Cardiac fibroblast (primary cell): ENCODE measurements around the gene BAZ2B.
"Not testable (repeated sequence)": the region's sequence is repeated elsewhere in the genome, so short reads cannot be mapped to it uniquely, and the experiment has no call there.

Experiments
- DNase-seq, 2 donors: peaks; one replicate each; pipeline versions ENCODE4 v3.0.0 to v3.0.0-alpha.2; 2010; ENCODE audit warnings: low read depth in 2 of 2
- H3K4me3 ChIP-seq, 2 donors: replicated peaks in 1 of 2; 1 replicate in 1 of 2; 2 replicates in 1 of 2; pipeline ENCODE4 v1.5.1; 2011; ENCODE audit warnings: low read depth in 2 of 2, low read length in 2 of 2, mild to moderate bottlenecking in 2 of 2, moderate library complexity in 1 of 2
- TF ChIP-seq, protein P1 (sequence below): IDR thresholded peaks from one replicate; pipeline ENCODE4 v1.5.1; 2011; ENCODE audit warnings: low read depth, mild to moderate bottlenecking, low read length, inconsistent platforms

Gene BAZ2B

DNA sequence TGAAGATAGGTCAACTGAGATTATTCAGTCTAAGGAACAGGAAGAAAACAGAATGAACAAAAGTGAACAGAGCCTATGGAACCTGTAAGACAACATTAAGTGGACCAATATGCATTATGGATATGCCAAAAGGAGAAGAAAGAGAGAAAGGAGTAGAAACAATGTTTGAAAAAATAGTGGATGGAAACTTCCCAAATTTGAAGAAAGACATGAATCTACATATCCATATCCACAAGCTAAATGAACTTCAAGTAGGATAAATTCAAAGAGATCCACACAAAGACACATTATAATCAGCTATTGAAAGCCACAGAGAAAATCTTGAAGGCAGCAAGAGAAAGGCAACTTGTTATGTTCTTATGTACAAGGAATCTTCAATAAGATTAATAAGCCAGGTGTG lies 74.2 kb downstream of the BAZ2B start:
- TF ChIP-seq, protein P1, sequence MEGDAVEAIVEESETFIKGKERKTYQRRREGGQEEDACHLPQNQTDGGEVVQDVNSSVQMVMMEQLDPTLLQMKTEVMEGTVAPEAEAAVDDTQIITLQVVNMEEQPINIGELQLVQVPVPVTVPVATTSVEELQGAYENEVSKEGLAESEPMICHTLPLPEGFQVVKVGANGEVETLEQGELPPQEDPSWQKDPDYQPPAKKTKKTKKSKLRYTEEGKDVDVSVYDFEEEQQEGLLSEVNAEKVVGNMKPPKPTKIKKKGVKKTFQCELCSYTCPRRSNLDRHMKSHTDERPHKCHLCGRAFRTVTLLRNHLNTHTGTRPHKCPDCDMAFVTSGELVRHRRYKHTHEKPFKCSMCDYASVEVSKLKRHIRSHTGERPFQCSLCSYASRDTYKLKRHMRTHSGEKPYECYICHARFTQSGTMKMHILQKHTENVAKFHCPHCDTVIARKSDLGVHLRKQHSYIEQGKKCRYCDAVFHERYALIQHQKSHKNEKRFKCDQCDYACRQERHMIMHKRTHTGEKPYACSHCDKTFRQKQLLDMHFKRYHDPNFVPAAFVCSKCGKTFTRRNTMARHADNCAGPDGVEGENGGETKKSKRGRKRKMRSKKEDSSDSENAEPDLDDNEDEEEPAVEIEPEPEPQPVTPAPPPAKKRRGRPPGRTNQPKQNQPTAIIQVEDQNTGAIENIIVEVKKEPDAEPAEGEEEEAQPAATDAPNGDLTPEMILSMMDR: no peak
- no peak for DNase-seq
- H3K4me3 ChIP-seq: no peak overlapping the region

DNA sequence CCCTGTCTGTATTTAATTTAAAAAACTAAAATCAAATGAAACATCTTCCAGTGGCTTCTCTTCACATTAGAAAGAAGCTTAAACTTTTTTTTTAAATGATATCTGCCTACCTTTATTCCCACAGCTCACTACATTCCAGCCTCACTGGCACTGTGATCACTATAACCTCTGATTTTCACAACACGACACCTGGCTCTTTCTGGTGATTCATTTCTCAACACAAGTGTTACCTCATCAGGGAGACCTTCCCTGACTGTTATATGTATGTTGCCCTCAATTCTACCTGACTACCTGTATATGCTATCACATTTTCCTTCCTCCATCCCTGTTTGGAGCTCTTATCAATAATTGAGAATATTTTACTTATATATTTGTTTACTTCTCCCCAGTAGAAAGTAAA lies 76.6 kb downstream of the BAZ2B start:
- H3K4me3 ChIP-seq: no peak overlapping the region
- DNase-seq: no peak
- TF ChIP-seq, protein P1: no peak

DNA sequence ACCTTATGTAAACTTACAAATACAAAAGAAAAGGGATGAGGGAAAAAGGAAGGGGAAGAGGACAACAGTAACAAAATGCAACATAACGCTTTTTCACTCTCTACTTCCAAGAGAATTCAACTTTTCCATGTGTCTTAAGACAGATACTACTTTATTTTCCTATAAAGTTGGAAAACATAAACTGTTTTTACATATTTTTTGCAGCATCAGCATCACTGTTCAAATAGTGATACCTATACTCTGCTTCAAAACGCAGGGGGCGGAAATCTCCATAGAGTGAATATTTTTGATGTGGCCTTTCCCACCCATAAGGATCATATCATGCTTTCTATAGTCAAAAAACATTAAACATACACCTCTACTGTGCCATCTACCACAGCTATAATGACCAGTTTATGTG lies 77.5 kb downstream of the BAZ2B start:
- H3K4me3 ChIP-seq: no peak overlapping the region
- DNase-seq: no peak
- TF ChIP-seq, protein P1: no peak

DNA sequence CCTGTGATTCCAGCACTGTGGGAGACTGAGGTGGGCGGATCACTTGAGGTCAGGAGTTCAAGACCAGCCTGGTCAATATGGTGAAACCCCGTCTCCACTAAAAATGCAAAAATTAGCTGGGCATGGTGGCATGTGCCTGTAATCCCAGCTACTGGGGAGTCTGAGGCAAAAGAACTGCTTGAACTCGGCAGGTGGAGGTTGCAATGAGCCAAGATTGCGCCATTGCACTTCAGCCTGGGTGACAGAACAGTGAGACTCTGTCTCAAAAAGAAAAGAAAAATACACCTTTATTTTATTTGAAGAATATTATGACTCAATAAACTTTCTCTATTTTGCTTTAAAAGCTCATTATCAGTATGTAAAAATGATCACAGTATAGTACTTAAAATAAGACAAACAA lies 81.1 kb downstream of the BAZ2B start:
- not testable (repeated sequence) for DNase-seq, H3K4me3 ChIP-seq

DNA sequence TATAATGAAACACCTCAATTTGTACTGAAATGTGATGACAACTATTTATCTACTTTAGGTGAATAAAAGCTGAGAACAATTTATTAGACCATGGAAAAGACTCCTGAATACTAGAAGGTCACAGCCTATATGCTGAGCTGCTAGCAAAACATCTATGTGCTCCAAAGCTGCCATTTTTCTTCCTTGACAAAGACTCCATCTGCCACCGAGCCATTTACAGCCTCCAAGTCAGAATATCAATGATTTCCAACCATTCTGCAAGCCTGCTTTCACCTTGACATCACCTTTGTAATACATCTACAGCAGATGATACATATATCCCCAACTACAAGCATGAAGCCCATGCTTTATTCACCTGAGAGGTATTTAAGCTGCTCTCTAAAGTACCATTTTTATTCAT lies 84.9 kb downstream of the BAZ2B start:
- TF ChIP-seq, protein P1: no peak
- H3K4me3 ChIP-seq: no peak overlapping the region
- no peak for DNase-seq

DNA sequence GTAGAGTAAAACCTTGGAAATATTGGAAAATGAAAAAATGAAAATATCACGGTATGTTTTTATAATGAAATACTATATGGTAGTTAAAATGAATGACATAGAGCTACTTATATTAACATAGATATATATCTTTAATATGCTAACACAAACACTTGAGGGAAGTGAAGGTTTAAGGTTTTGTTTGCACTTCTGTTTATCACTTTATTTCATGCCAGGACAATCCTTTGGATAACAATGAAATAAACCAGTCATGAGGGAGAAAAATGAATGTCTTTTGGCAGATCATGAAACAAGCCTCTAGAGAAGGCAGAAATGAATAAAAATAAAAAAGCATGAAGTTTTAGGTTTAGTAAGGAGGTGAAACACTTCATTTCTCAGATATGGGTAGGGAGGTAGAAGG lies 89.9 kb downstream of the BAZ2B start:
- DNase-seq: no peak
- H3K4me3 ChIP-seq: no peak overlapping the region
- TF ChIP-seq, protein P1: no peak

DNA sequence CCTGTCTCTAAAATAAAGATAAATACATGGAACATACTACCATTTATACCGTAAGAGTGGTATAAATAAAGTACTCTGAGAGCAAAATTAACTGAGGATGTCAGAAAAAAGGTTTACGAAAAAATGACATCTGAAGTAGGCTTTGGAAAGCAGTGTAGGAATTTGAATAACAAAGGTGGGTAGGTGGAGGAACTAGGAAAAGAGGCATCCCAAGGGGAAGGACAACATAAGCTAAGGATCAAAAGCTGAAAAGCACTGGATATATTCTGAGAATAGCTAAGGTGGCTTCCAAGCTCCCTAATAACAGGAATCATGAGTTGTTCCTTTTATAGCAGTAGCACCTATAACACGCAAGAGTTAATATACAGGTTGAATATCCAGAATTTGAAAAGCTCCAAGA lies 91.3 kb downstream of the BAZ2B start:
- no peak overlapping the region for H3K4me3 ChIP-seq
- TF ChIP-seq, protein P1: no peak
- DNase-seq: no peak
